GM21390 (cell line): ENCODE measurements around the gene PARM1.

Experiments used
- ATAC-seq: cut with Tn5 transposase; IDR thresholded peaks from one replicate; pipeline ENCODE4 v1.9.1; 2021; ENCODE audit not compliant: unreplicated experiment

PARM1 gene

DNA sequence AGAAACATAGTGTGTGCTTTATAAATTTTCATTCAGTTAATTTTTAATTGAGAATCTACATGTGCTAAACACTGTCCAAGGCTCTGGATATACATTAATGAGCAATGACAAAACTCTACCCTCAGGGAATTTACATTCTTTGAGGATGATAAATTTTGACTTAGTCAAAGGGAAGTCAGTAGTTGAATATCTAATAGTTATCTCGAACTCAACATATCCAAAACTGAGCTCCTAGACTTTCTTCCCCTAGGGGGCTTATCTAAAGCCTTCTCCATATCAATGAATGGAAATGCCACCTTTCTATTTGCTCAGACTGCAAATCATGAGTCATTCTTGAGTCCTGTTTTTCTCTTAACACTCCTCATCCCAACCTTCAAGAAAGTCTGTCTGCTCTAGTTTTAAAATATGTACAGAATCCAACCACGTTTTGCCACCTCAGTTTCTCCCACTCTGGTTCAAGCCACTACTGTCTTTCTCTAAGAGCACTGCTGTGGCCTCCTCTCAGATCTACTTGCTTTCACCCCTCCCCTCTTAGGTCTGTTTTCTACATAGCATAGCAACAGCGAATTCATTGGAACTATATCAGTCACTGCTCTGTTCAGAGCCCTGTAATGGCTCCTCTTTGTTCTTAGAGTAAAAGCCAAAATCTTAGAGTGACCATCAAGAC, 9.5 kb downstream of the PARM1 start:
- ATAC-seq = no peak

DNA sequence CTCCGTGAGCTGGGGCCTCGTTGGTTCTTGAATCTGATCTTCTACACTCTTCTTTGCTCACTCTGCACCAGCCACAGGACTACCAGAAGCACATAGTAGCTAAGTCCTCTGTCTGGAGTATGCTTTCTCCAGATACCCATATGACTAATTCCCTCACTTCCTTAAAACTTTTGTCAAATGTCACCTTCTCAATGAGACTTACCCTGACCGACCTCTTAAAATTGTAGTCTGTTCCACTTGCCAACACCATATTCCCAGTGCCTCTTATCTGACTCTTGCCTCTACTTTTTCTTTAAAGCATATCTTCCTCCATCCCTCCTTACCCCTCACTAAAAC, 10.0 kb downstream of the PARM1 start:
- ATAC-seq = no peak

GRCh38 chr4:74944354-74944793, 11.5 kb downstream of the PARM1 start:
- ATAC-seq = no peak

- no peak for ATAC-seq
Observed at GRCh38 chr4:74946196-74946595, 13.3 kb downstream of the PARM1 start.

DNA sequence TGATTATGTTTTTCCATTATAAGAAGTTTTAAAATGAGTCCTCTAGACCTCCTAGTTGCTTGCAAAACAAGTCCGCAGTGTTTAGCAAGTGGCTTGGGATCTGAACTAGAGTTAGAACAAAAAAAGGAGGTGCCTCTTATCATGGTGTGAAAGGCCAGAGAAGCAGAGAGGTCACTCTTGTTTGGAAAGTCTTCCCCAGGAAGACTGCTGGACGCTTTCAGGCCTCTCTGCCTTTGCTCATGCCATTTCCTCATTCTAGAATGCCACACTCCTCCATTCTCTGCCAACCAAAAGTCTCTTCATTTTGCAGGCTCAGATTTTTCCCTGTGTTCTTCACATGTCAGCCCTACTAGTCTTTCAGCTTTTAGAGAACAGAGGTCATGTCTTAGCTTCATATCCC, 14.9 kb downstream of the PARM1 start:
- no peak for ATAC-seq

GRCh38 chr4:74948236-74948635, 15.3 kb downstream of the PARM1 start:
- ATAC-seq = no peak

DNA sequence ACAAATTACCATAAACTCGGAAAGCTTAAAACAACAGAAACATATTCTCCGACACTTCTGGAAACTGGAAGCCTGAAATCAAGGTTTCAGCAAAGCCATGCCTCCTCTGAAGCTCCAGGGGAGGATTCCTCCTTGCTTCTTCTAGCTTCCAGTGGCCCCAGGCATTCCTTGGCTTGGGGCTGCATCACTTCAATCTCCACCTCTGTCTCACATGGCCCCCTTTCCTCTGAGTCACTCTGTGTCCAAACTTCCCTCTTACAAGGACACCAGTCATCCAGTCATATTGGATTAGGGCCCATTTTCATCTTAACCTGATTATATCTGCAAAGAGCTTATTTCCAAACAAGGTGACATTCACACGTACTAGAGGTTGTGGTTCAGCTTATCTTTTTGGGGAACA, 17.3 kb downstream of the PARM1 start:
- ATAC-seq = no peak

- no peak for ATAC-seq
Observed at GRCh38 chr4:74950882-74951281, 18.0 kb downstream of the PARM1 start.

- no peak for ATAC-seq
Observed at GRCh38 chr4:74953647-74954046, 20.7 kb downstream of the PARM1 start.

- no peak for ATAC-seq
Observed at GRCh38 chr4:74958881-74959280, 26.0 kb downstream of the PARM1 start.

GRCh38 chr4:74961230-74961629, 28.3 kb downstream of the PARM1 start:
- ATAC-seq = no peak

GRCh38 chr4:74962584-74962983, 29.7 kb downstream of the PARM1 start:
- no peak for ATAC-seq

DNA sequence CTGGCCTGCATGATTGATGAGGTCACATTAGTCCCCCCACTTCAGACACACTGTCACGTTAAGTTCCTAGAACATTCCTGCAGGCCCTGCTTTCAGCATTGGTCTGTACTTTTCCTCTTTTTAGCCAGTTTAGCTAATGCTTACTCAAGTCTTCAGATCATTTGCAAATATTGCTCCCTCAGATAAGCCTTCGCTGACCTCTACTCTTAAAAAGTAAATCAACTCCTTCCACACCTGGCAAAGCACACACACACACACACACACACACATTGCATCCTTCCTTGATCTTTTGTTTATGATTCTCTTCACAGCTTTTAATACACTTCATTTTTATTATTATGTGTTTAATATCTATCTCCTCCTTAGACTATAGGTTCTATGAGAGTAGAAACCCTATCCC, 31.4 kb downstream of the PARM1 start:
- ATAC-seq = no peak

DNA sequence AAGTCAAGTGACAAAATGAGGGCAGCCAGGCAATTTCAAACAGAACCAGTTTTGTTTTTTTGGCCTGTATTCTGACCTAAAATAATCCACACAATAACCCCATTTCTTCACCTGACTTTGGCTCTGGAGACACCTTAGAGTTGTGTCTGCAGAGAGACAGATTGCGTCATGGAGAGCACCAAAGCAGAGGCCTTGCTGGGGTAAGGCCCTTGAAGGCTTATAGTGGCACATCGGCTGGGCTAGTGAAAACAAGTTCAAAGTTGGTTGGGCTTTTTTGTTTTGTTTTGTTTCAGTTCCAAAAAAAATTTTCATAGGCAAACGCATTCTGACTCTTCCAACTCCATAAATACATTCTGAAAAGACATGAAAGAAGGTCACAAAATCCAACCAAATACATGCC, 34.4 kb downstream of the PARM1 start:
- no peak for ATAC-seq

DNA sequence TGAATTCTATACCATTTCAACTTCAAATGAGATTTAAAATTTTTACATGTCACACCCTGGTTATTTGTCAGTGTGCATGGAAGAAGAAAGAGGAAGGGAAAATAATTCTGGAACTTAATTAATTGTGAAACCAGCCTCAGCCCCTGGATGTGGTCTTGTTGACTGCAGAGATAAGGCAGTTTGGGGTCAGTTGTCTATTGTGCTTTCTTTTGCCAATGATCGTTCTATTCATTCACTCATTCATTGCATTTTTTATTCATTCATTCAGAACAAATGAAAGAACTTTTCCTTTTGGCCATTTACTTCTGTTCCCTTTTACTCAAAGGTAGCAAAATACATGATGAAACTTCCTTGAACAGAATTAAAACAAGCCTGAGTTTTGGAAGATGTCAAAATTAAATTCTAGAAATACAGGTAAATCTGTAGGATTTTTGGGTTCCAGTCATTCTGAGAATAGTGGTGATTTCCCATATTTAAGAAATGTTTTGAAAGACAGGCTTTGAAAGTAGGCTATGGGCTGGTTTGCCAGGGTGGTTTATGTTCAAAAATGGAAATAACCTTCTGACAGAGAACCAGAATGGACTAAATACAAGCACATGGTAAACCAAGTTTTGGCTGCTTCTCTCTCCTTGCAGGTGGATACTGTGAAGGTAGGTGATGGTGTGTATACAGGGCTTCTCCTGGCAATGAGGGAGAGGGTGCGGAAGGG, 35.7 kb downstream of the PARM1 start:
- peak; percentile 56 for ATAC-seq

GRCh38 chr4:74969507-74970474, 36.9 kb downstream of the PARM1 start:
- no peak for ATAC-seq

DNA sequence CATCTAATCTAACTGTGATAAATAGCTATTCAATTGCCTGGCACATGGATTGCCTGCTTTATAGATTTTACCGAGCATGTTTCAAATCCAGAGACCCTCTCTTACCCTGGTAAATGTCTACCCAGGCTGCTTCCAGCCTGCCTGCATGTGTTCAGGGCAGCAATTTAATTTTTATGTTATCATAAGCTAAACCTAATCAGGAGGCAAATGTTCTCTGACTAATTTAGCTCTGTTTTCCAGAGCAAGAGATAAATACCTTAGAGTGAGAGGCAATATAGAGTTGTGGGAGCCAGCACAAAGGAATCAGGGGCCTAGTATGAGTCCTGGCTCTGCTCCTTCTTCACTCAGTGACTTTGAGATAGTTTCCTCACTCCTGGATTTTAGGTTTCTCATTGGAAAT, 37.7 kb downstream of the PARM1 start:
- no peak for ATAC-seq

GRCh38 chr4:74971862-74972261, 38.9 kb downstream of the PARM1 start:
- no peak for ATAC-seq

- no peak for ATAC-seq
Observed at GRCh38 chr4:74975082-74975481, 42.2 kb downstream of the PARM1 start.

DNA sequence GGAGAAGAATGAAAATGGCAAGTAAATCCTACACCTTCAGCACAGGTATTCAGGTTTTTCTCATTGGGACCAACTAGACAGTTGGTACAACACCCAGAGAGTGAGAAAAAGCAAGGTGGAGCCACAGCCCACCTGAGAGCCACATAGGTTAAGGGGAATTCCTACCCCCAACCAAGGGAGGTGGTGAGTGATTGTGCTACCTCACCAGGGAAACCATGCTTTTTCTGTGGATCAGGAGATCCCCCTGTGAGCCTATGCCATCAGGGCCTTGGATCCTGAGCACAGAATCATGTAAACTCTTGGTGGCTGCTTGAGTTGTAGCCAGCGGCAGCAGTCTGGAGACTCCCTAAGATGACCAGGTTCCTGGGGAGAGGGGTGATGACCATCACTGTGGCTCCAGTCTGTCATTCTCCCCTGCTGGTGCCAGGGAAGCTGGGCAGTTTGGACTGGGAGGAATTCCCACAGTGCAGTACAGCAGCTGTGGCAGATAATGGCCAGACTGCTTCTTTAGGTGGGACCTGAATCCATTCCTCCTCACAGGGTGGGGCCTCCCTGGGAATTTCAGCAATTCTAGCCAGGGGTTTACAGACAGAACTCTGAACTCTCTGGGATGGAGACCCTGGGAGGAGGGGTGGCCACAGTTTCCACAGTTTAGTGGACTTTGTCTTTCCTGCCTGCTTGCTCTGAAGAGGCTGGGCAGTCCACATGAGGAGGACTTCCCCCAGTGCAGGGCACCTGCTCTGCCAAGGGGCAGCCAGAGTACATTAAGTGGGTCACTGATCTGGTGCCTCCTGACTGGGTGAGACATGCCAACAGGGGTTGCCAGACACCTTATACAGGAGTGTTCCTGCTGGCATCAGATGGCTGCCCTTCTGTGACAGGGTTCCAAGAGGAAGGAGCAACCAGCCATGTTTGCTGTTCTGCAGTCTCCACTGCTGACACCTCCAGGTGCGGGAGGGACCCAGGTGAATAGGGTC, 43.2 kb downstream of the PARM1 start:
- ATAC-seq = no peak
